ENCODE data around the gene ITSN2.

ITSN2 gene

GRCh38 chr2:24385366-24385765 lies 25.0 kb upstream of the ITSN2 start:
- ATAC-seq = no peak
- TF ChIP-seq, protein P1, sequence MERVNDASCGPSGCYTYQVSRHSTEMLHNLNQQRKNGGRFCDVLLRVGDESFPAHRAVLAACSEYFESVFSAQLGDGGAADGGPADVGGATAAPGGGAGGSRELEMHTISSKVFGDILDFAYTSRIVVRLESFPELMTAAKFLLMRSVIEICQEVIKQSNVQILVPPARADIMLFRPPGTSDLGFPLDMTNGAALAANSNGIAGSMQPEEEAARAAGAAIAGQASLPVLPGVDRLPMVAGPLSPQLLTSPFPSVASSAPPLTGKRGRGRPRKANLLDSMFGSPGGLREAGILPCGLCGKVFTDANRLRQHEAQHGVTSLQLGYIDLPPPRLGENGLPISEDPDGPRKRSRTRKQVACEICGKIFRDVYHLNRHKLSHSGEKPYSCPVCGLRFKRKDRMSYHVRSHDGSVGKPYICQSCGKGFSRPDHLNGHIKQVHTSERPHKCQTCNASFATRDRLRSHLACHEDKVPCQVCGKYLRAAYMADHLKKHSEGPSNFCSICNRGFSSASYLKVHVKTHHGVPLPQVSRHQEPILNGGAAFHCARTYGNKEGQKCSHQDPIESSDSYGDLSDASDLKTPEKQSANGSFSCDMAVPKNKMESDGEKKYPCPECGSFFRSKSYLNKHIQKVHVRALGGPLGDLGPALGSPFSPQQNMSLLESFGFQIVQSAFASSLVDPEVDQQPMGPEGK (CRISPR knock-in tag; IDR thresholded peaks at IDR 0.05; ENCODE audit: borderline replicate concordance) = no peak
- TF ChIP-seq ISL1 (CRISPR knock-in tag; IDR thresholded peaks at IDR 0.05) (no peak), ARNTL (CRISPR knock-in tag; IDR thresholded peaks at IDR 0.05; ENCODE audit: borderline replicate concordance, low read depth) (no peak), TCF4 (CRISPR knock-in tag; IDR thresholded peaks at IDR 0.05; ENCODE audit: borderline replicate concordance) (no peak), ZFP30 (CRISPR knock-in tag; IDR thresholded peaks at IDR 0.05) (no peak)
- TF ChIP-seq, protein P2, sequence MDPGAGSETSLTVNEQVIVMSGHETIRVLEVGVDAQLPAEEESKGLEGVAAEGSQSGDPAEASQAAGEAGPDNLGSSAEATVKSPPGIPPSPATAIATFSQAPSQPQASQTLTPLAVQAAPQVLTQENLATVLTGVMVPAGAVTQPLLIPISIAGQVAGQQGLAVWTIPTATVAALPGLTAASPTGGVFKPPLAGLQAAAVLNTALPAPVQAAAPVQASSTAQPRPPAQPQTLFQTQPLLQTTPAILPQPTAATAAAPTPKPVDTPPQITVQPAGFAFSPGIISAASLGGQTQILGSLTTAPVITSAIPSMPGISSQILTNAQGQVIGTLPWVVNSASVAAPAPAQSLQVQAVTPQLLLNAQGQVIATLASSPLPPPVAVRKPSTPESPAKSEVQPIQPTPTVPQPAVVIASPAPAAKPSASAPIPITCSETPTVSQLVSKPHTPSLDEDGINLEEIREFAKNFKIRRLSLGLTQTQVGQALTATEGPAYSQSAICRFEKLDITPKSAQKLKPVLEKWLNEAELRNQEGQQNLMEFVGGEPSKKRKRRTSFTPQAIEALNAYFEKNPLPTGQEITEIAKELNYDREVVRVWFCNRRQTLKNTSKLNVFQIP (CRISPR knock-in tag; IDR thresholded peaks at IDR 0.05; ENCODE audit: borderline replicate concordance, low read depth) = no peak

DNA sequence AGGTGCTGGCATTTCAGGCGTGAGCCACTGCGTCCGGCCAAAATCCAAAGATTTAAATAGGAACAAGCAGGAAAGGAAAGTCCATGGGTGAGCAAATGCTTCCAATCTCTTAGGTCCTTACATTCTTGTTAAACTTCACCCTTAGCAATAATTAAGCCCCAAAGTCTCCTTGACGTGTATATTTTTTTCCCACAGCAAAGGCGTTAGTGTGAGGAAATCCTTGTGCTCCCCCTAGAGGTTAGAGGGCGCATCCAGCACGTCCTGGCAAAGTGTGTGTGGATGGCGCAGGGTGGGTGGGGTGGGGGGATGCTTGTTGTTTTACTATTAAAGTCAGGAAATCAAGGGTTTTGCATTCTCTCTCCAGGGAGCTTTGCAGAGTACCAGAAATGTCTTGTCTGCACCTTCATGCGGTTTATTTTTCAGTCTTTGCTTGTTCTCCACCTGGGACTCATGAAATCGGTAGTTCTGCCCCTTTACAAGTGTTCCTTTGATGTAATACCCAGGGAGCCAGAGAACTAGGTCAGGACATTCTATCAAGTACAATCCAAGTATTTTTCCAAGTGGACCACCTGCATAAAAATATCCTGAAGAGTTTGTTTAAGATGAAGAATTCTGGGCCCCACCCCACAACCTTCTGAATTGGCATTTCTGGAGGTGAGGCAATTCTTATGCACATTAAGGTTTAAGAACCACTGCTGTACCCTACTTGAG lies 22.2 kb upstream of the ITSN2 start:
- ATAC-seq = peak; percentile 97
- TF ChIP-seq ZNF8 (CRISPR knock-in tag; IDR thresholded peaks at IDR 0.05) = no peak
- TF ChIP-seq, protein P3, sequence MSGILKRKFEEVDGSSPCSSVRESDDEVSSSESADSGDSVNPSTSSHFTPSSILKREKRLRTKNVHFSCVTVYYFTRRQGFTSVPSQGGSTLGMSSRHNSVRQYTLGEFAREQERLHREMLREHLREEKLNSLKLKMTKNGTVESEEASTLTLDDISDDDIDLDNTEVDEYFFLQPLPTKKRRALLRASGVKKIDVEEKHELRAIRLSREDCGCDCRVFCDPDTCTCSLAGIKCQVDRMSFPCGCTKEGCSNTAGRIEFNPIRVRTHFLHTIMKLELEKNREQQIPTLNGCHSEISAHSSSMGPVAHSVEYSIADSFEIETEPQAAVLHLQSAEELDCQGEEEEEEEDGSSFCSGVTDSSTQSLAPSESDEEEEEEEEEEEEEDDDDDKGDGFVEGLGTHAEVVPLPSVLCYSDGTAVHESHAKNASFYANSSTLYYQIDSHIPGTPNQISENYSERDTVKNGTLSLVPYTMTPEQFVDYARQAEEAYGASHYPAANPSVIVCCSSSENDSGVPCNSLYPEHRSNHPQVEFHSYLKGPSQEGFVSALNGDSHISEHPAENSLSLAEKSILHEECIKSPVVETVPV (CRISPR knock-in tag; IDR thresholded peaks at IDR 0.05) = no peak
- TF ChIP-seq TOX (CRISPR knock-in tag; IDR thresholded peaks at IDR 0.05; ENCODE audit: borderline replicate concordance) = no peak
- TF ChIP-seq SNAI2 (CRISPR knock-in tag; IDR thresholded peaks at IDR 0.05) = no peak
- no peak for TF ChIP-seq ISL1 (CRISPR knock-in tag; IDR thresholded peaks at IDR 0.05)
- TF ChIP-seq, protein P1 (CRISPR knock-in tag; IDR thresholded peaks at IDR 0.05; ENCODE audit: borderline replicate concordance) = no peak
- no peak for TF ChIP-seq CSDC2 (CRISPR knock-in tag; IDR thresholded peaks at IDR 0.05)
- TF ChIP-seq ZNF565 (CRISPR knock-in tag; conservative IDR thresholded peaks at IDR 0.05; ENCODE audit: low read depth) = no peak
- TF ChIP-seq, protein P4, sequence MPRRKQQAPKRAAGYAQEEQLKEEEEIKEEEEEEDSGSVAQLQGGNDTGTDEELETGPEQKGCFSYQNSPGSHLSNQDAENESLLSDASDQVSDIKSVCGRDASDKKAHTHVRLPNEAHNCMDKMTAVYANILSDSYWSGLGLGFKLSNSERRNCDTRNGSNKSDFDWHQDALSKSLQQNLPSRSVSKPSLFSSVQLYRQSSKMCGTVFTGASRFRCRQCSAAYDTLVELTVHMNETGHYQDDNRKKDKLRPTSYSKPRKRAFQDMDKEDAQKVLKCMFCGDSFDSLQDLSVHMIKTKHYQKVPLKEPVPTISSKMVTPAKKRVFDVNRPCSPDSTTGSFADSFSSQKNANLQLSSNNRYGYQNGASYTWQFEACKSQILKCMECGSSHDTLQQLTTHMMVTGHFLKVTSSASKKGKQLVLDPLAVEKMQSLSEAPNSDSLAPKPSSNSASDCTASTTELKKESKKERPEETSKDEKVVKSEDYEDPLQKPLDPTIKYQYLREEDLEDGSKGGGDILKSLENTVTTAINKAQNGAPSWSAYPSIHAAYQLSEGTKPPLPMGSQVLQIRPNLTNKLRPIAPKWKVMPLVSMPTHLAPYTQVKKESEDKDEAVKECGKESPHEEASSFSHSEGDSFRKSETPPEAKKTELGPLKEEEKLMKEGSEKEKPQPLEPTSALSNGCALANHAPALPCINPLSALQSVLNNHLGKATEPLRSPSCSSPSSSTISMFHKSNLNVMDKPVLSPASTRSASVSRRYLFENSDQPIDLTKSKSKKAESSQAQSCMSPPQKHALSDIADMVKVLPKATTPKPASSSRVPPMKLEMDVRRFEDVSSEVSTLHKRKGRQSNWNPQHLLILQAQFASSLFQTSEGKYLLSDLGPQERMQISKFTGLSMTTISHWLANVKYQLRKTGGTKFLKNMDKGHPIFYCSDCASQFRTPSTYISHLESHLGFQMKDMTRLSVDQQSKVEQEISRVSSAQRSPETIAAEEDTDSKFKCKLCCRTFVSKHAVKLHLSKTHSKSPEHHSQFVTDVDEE (CRISPR knock-in tag; IDR thresholded peaks at IDR 0.05) = no peak
- no peak for TF ChIP-seq ESRRG (CRISPR knock-in tag; IDR thresholded peaks at IDR 0.05)
- no peak for TF ChIP-seq RARB (CRISPR knock-in tag; IDR thresholded peaks at IDR 0.05)
- no peak for TF ChIP-seq BACH2 (CRISPR knock-in tag; IDR thresholded peaks at IDR 0.05; ENCODE audit: borderline replicate concordance)
- no peak for TF ChIP-seq PPARA (CRISPR knock-in tag; IDR thresholded peaks at IDR 0.05; ENCODE audit: borderline replicate concordance)
- TF ChIP-seq ZC3H10 (CRISPR knock-in tag; IDR thresholded peaks at IDR 0.05) = no peak
- TF ChIP-seq ZFP3 (CRISPR knock-in tag; IDR thresholded peaks at IDR 0.05) = no peak
- no peak for TF ChIP-seq ZNF70 (CRISPR knock-in tag; IDR thresholded peaks at IDR 0.05)
- TF ChIP-seq, protein P5, sequence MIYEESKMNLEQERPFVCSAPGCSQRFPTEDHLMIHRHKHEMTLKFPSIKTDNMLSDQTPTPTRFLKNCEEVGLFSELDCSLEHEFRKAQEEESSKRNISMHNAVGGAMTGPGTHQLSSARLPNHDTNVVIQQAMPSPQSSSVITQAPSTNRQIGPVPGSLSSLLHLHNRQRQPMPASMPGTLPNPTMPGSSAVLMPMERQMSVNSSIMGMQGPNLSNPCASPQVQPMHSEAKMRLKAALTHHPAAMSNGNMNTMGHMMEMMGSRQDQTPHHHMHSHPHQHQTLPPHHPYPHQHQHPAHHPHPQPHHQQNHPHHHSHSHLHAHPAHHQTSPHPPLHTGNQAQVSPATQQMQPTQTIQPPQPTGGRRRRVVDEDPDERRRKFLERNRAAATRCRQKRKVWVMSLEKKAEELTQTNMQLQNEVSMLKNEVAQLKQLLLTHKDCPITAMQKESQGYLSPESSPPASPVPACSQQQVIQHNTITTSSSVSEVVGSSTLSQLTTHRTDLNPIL (CRISPR knock-in tag; IDR thresholded peaks at IDR 0.05; ENCODE audit: low read depth) = no peak
